CD14-positive monocyte (primary cell): ENCODE measurements around the gene TRMU. TPM values are rescaled to one million over a fixed set of nuclear protein-coding genes. Genes with fewer than 3 reads are reported as not detected.

ENCODE experiments used
- DNase-seq, 3 donors: peaks; one replicate each; pipeline ENCODE4 v3.0.0-alpha.2; 2011 to 2022
- H2AFZ ChIP-seq: 2 replicates; pipeline ENCODE4 v1.6.0; 2012; ENCODE audit warnings: mild to moderate bottlenecking, low read depth, low read length, inconsistent platforms; ENCODE audit not compliant: insufficient read depth, poor library complexity, severe bottlenecking
- H3K27ac ChIP-seq, 2 donors: 1 replicate in 1 of 2; 2 replicates in 1 of 2; pipeline ENCODE4 v1.5.1; 2012 to 2013; ENCODE audit warnings: low read length in 2 of 2, control low read depth in 1 of 2, inconsistent platforms in 1 of 2, low read depth in 1 of 2, mild to moderate bottlenecking in 1 of 2
- H3K27me3 ChIP-seq, 2 donors: one replicate each; pipeline versions ENCODE4 v1.6.0 to v1.6.1; 2011 to 2013; ENCODE audit warnings: low read length in 2 of 2; ENCODE audit not compliant: control insufficient read depth in 2 of 2, insufficient read depth in 2 of 2
- H3K36me3 ChIP-seq, 2 donors: replicated peaks in 1 of 2; 1 replicate in 1 of 2; 2 replicates in 1 of 2; pipeline versions ENCODE4 v1.5.1 to v1.6.1; 2012 to 2013; ENCODE audit warnings: low read length in 2 of 2, control low read depth in 1 of 2, inconsistent platforms in 1 of 2, mild to moderate bottlenecking in 1 of 2; ENCODE audit not compliant: insufficient read depth in 2 of 2, control insufficient read depth in 1 of 2
- H3K4me1 ChIP-seq, 2 donors: 1 replicate in 1 of 2; 2 replicates in 1 of 2; pipeline versions ENCODE4 v1.5.1 to v1.6.1; 2012 to 2013; ENCODE audit warnings: low read length in 2 of 2, control low read depth in 1 of 2, inconsistent platforms in 1 of 2, mild to moderate bottlenecking in 1 of 2, moderate library complexity in 1 of 2; ENCODE audit not compliant: insufficient read depth in 2 of 2, control insufficient read depth in 1 of 2
- H3K4me2 ChIP-seq: replicated peaks from 2 replicates; pipeline ENCODE3; 2012; ENCODE audit warnings: low read length, moderate library complexity, mild to moderate bottlenecking; ENCODE audit not compliant: poor library complexity, severe bottlenecking; ENCODE audit errors: extremely low read depth
- H3K4me3 ChIP-seq, 3 experiments: fragments of 200-600 bp in 1 of 3; sonication (generic) in 1 of 3; replicated peaks in 1 of 3; 1 replicate in 2 of 3; 2 replicates in 1 of 3; pipeline ENCODE4 v1.5.1; 2011 to 2013; ENCODE audit warnings: low read length in 3 of 3, mild to moderate bottlenecking in 3 of 3, control low read depth in 2 of 3, low read depth in 2 of 3, inconsistent platforms in 1 of 3, moderate library complexity in 1 of 3
- H3K79me2 ChIP-seq: 2 replicates; pipeline ENCODE4 v1.6.0; 2012; ENCODE audit warnings: mild to moderate bottlenecking, control low read depth, inconsistent platforms, low read length, moderate library complexity; ENCODE audit not compliant: insufficient read depth
- H3K9ac ChIP-seq: 2 replicates; pipeline ENCODE4 v1.6.0; 2017; ENCODE audit warnings: low read length, mild to moderate bottlenecking; ENCODE audit not compliant: insufficient read depth, poor library complexity, severe bottlenecking
- H3K9me3 ChIP-seq, 2 donors: replicated peaks in 1 of 2; 1 replicate in 1 of 2; 2 replicates in 1 of 2; pipeline versions ENCODE4 v1.5.1 to v1.6.1; 2012 to 2013; ENCODE audit warnings: low read length in 2 of 2, control low read depth in 1 of 2; ENCODE audit not compliant: control insufficient read depth in 1 of 2, insufficient read depth in 1 of 2
- H4K20me1 ChIP-seq: 2 replicates; pipeline ENCODE4 v1.6.0; 2012; ENCODE audit warnings: mild to moderate bottlenecking, low read length, control low read depth, moderate library complexity; ENCODE audit not compliant: insufficient read depth
- H3K27ac Mint-ChIP-seq, 7 donors: one replicate each; pipeline ENCODE4 v1.8.0; 2020; ENCODE audit warnings: mild to moderate bottlenecking in 7 of 7, mixed read lengths in 7 of 7, moderate library complexity in 6 of 7, inconsistent platforms in 2 of 7
- H3K27me3 Mint-ChIP-seq, 3 donors: one replicate each; pipeline ENCODE4 v1.8.0; 2021 to 2022; ENCODE audit warnings: low read depth in 3 of 3, mild to moderate bottlenecking in 3 of 3, mixed read lengths in 3 of 3, moderate library complexity in 3 of 3, inconsistent platforms in 1 of 3
- H3K36me3 Mint-ChIP-seq, 2 donors: one replicate each; pipeline ENCODE4 v1.8.0; 2020; ENCODE audit warnings: mixed read lengths in 2 of 2, inconsistent platforms in 1 of 2, mild to moderate bottlenecking in 1 of 2
- H3K4me1 Mint-ChIP-seq: one replicate; pipeline ENCODE4 v1.8.0; 2020; ENCODE audit warnings: mild to moderate bottlenecking, mixed read lengths
- H3K4me3 Mint-ChIP-seq, 2 donors: one replicate each; pipeline ENCODE4 v1.8.0; 2020; ENCODE audit warnings: mild to moderate bottlenecking in 2 of 2, mixed read lengths in 2 of 2, moderate library complexity in 1 of 2
- H3K9me3 Mint-ChIP-seq, 7 donors: one replicate each; pipeline ENCODE4 v1.8.0; 2020 to 2022; ENCODE audit warnings: mixed read lengths in 7 of 7, mild to moderate bottlenecking in 6 of 7, moderate library complexity in 6 of 7, inconsistent platforms in 2 of 7
- CTCF ChIP-seq: fragments of 200-600 bp; IDR thresholded peaks from one replicate; pipeline ENCODE4 v1.8.0; 2022; ENCODE audit warnings: antibody characterized with exemption, mild to moderate bottlenecking
- WGBS: methylation state at CpG from one replicate; pipeline ENCODE4 v1.1.5; 2013; ENCODE audit warnings: missing lambda C conversion rate; ENCODE audit not compliant: insufficient coverage; 5-methylcytosine and 5-hydroxymethylcytosine counted together
- intact Hi-C, 2 donors: fragments of 100-400 bp; cut with micrococcal nuclease; formaldehyde crosslinking; loops; one replicate each; pipeline versions ENCODE4 v1.15.0 to v1.15.1; 2023
- polyA plus RNA-seq, 3 donors: library from polyadenylated mRNA; depleted of rRNA in 1 of 3; unstranded in 2 of 3; stranded (reverse) in 1 of 3; fragments of 300-500 nt in 2 of 3; fragments of >200 nt in 1 of 3; fragmentation: Illumina TruSeq in 2 of 3; gene quantifications; 1 replicate in 2 of 3; 2 replicates in 1 of 3; pipeline ENCODE4 v1.2.3, GENCODE V29; 2012 to 2021

The TRMU gene
- polyA plus RNA-seq, 3 donors = 4.7 to 32.9 (median 5.6) TPM

GRCh38 chr22:46376908-46377524 is 41.5 kb downstream of the TRMU start:
- Mint-ChIP-seq H3K4me1 (peaks cover 11% of the 10 kb centered on the region), H3K36me3 (peaks cover 0 to 4% of the 10 kb centered on the region in 2 donors)
- no peaks in the 10 kb centered on the region for H3K36me3 ChIP-seq

More at GRCh38 chr22:46376908-46377524, 41.5 kb downstream of the TRMU start:
- H3K27me3 Mint-ChIP-seq = peaks cover 14 to 28% (median 14%) of the 10 kb centered on the region in 3 donors
- intact Hi-C loops = no loop called here
- Histone ChIP-seq H3K27me3 (peaks cover 0 to 13% of the 10 kb centered on the region in 2 donors), H3K9ac (no peak overlapping the region), H4K20me1 (no peaks in the 10 kb centered on the region), H3K79me2 (no peaks in the 10 kb centered on the region), H2AFZ (no peak overlapping the region), H3K9me3 (peaks cover 0 to 18% of the 10 kb centered on the region in 2 donors), H3K4me2 (no peak overlapping the region), H3K27ac (no peak overlapping the region), H3K4me1 (no peaks in the 10 kb centered on the region), H3K4me3 (no peak overlapping the region)
- peak overlapping the region in 1 of 7 donors; percentile 67 for H3K27ac Mint-ChIP-seq
- no peak overlapping the region for H3K4me3 Mint-ChIP-seq
- no peak for DNase-seq
- TF ChIP-seq CTCF = no peak
- 96% methylated on average over 17 of the region's 19 CpGs for WGBS
- peaks cover 9 to 25% (median 21%) of the 10 kb centered on the region in 7 donors for H3K9me3 Mint-ChIP-seq
